ENCODE results near the gene BEAN1.

- no peak for TF ChIP-seq POLR2A (IDR thresholded peaks at IDR 0.05; ENCODE audit: borderline replicate concordance, extremely low read depth, insufficient read depth, insufficient read length)
- TF ChIP-seq EZH2phosphoT487 (IDR thresholded peaks at IDR 0.05; ENCODE audit: borderline replicate concordance), result no peak
- no peak for TF ChIP-seq RAD21 (IDR thresholded peaks at IDR 0.05; ENCODE audit: low read depth)
- no peak for TF ChIP-seq POLR2AphosphoS5 (IDR thresholded peaks at IDR 0.05; ENCODE audit: low read depth, low read length)
- no peak for TF ChIP-seq CTCF (IDR thresholded peaks at IDR 0.05 in 2 of 3, conservative IDR thresholded peaks at IDR 0.05 in 1 of 3; ENCODE audit: borderline replicate concordance in 1 of 3, insufficient read depth in 1 of 3, low read depth in 2 of 3, low read length in 2 of 3)
- TF ChIP-seq REST (IDR thresholded peaks at IDR 0.05; ENCODE audit: low read depth), result no peak
- no peak for TF ChIP-seq SP1 (IDR thresholded peaks at IDR 0.05; ENCODE audit: low read depth)
- no peak for TF ChIP-seq YY1 (IDR thresholded peaks at IDR 0.05; ENCODE audit: extremely low read depth, insufficient replicate concordance, low read depth, low read length)
- TF ChIP-seq EZH2 (IDR thresholded peaks at IDR 0.05), result no peak
- no peak for TF ChIP-seq MAX (IDR thresholded peaks at IDR 0.05)
- no peak for TF ChIP-seq ZNF274 (IDR thresholded peaks at IDR 0.05; ENCODE audit: low read depth, low read length)
- TF ChIP-seq, protein P1, sequence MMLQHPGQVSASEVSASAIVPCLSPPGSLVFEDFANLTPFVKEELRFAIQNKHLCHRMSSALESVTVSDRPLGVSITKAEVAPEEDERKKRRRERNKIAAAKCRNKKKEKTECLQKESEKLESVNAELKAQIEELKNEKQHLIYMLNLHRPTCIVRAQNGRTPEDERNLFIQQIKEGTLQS (IDR thresholded peaks at IDR 0.05), result no peak
Observed at GRCh38 chr16:66467611-66468010, 40.5 kb downstream of the BEAN1 start.

Measured in HCT116 (cell line).